Gastroesophageal sphincter (tissue), 4 donors: Measurements from ENCODE around the gene FAM219A. TPM values are rescaled to one million over a fixed set of nuclear protein-coding genes. Genes with fewer than 3 reads are reported as not detected.

Experiments
- ATAC-seq: fragments of 150-250 bp; one replicate; pipeline ENCODE4 v1.9.1; 2016; ENCODE audit warnings: mild to moderate bottlenecking, moderate library complexity
- H3K27ac ChIP-seq, 4 donors: fragments of 200-600 bp; sonication (generic) in 3 of 4; 1 replicate in 3 of 4; 2 replicates in 1 of 4; pipeline ENCODE4 v1.5.1; 2016 to 2019
- H3K27me3 ChIP-seq: fragments of 200-600 bp; sonication (generic); one replicate; pipeline ENCODE4 v1.5.1; 2019
- H3K36me3 ChIP-seq, 2 donors: fragments of 200-600 bp; sonication (generic); one replicate each; pipeline ENCODE4 v1.5.1; 2019; ENCODE audit warnings: control low read depth in 1 of 2
- H3K4me1 ChIP-seq, 3 donors: fragments of 200-600 bp; sonication (generic); 1 replicate in 2 of 3; 2 replicates in 1 of 3; pipeline ENCODE4 v1.5.1; 2016 to 2019; ENCODE audit warnings: control low read depth in 2 of 3
- H3K4me3 ChIP-seq, 2 donors: fragments of 200-600 bp; sonication (generic); one replicate each; pipeline ENCODE4 v1.5.1; 2019; ENCODE audit warnings: mild to moderate bottlenecking in 1 of 2, moderate library complexity in 1 of 2
- H3K9me3 ChIP-seq, 3 donors: fragments of 200-600 bp; sonication (generic); one replicate each; pipeline ENCODE4 v1.5.1; 2017 to 2019; ENCODE audit warnings: control low read depth in 2 of 3
- CTCF ChIP-seq, 4 experiments: fragments of 200-600 bp in 2 of 4; fragments of 450-650 bp in 2 of 4; sonication (generic) in 1 of 4; IDR thresholded peaks; one replicate each; pipeline ENCODE4 v1.5.1; 2017 to 2019; ENCODE audit warnings: antibody characterized with exemption in 4 of 4, mild to moderate bottlenecking in 2 of 4, moderate library complexity in 2 of 4
- EP300 ChIP-seq: sonication (generic); formaldehyde crosslinking; IDR thresholded peaks from one replicate; pipeline ENCODE4 v1.6.1; 2017; ENCODE audit warnings: antibody characterized with exemption, mild to moderate bottlenecking
- POLR2A ChIP-seq, 2 donors: fragments of 450-650 bp; IDR thresholded peaks; one replicate each; pipeline ENCODE4 v1.6.1; 2017; ENCODE audit warnings: antibody characterized with exemption in 2 of 2, mild to moderate bottlenecking in 2 of 2, moderate library complexity in 1 of 2
- POLR2AphosphoS5 ChIP-seq: sonication (generic); formaldehyde crosslinking; IDR thresholded peaks from one replicate; pipeline ENCODE4 v1.6.1; 2017; ENCODE audit warnings: antibody characterized with exemption
- WGBS, 2 donors: methylation state at CpG; one replicate each; pipeline ENCODE4 v1.1.5; 2018; ENCODE audit warnings: low coverage in 1 of 2; 5-methylcytosine and 5-hydroxymethylcytosine counted together
- total RNA-seq, 4 donors: library from RNA; depleted of rRNA; stranded (reverse); fragments of >200 nt; gene quantifications; one replicate each; pipeline ENCODE4 v1.1.0, GENCODE V29; 2016

Gene FAM219A
- total RNA-seq, 4 donors from 2014 or later: 11.2 to 18.4 (median 13.4) TPM

- peaks cover 0 to 69% (median 27%) of the 10 kb centered on the region in 3 donors for H3K4me1 ChIP-seq
Measured at GRCh38 chr9:34376596-34377403, 81.6 kb downstream of the FAM219A start, which contains the start of gene MYORG. TSS of gene MYORG (minus strand) at chr9:34376898. CDS start at chr9:34372943, 3,955 bp downstream.

GRCh38 chr9:34375901-34376595, 82.3 kb downstream of the FAM219A start:
- Histone ChIP-seq H3K9me3 (no peaks in the 10 kb centered on the region), H3K27ac (peak overlapping the region; percentile 40 to 88 (median 81)), H3K27me3 (no peaks in the 10 kb centered on the region), H3K4me3 (peak overlapping the region; percentile 53 to 86), H3K36me3 (peaks cover 0 to 18% of the 10 kb centered on the region in 2 donors), H3K4me1 (peaks cover 0 to 67% (median 22%) of the 10 kb centered on the region in 3 donors)
- no peak for TF ChIP-seq POLR2A (IDR thresholded peaks at IDR 0.05)
- peak in 3 of 4 experiments; percentile 34 to 42 (median 39) for TF ChIP-seq CTCF (IDR thresholded peaks at IDR 0.05)
- TF ChIP-seq EP300: no peak
- TF ChIP-seq POLR2AphosphoS5: no peak
- ATAC-seq: peak; percentile 13
- WGBS, 2 donors: 26% methylated on average over 4 of the region's 22 CpGs; no CpG with 5 or more reads in 1 of the 2 donors

More at GRCh38 chr9:34376596-34377403, 81.6 kb downstream of the FAM219A start, which contains the start of gene MYORG:
- H3K36me3 ChIP-seq: peaks cover 0 to 10% of the 10 kb centered on the region in 2 donors
- TF ChIP-seq CTCF (IDR thresholded peaks at IDR 0.05) (peak in 1 of 4 experiments; percentile 15), POLR2A (IDR thresholded peaks at IDR 0.05) (peak; percentile 34 to 66), POLR2AphosphoS5 (peak; percentile 71), EP300 (no peak)
- 0 to 4% methylated on average over 4 to 6 of the region's 54 CpGs for WGBS, 2 donors
- no peaks in the 10 kb centered on the region for H3K27me3 ChIP-seq
- peak; percentile 89 for ATAC-seq
- H3K27ac ChIP-seq: peak within 1 kb of the TSS; percentile 40 to 88 (median 81)
- peak within 1 kb of the TSS; percentile 53 to 86 for H3K4me3 ChIP-seq
- H3K9me3 ChIP-seq: no peaks in the 10 kb centered on the region

- H3K9me3 ChIP-seq: no peaks in the 10 kb centered on the region
- H3K27me3 ChIP-seq: no peaks in the 10 kb centered on the region
- peak overlapping the region in 2 of 4 donors; percentile 86 to 88 for H3K27ac ChIP-seq
- TF ChIP-seq POLR2AphosphoS5 (no peak), EP300 (no peak), CTCF (IDR thresholded peaks at IDR 0.05) (no peak), POLR2A (IDR thresholded peaks at IDR 0.05) (no peak)
- H3K4me1 ChIP-seq: peaks cover 0 to 67% (median 15%) of the 10 kb centered on the region in 3 donors
- WGBS, 2 donors: 62 to 69% methylated on average over 4 of the region's 5 CpGs
- peaks cover 0 to 28% of the 10 kb centered on the region in 2 donors for H3K36me3 ChIP-seq
- no peak for ATAC-seq
- peak overlapping the region in 1 of 2 donors; percentile 86 for H3K4me3 ChIP-seq
Measured at GRCh38 chr9:34374905-34375552, 83.3 kb downstream of the FAM219A start.

- no peak for ATAC-seq
- peaks cover 0 to 65% (median 8%) of the 10 kb centered on the region in 3 donors for H3K4me1 ChIP-seq
- TF ChIP-seq POLR2A (IDR thresholded peaks at IDR 0.05) (no peak), EP300 (no peak), CTCF (IDR thresholded peaks at IDR 0.05) (no peak), POLR2AphosphoS5 (no peak)
- H3K27ac ChIP-seq: no peak overlapping the region
- WGBS, 2 donors: 91 to 100% methylated on average over 1 to 2 of the region's 3 CpGs
- H3K27me3 ChIP-seq: no peaks in the 10 kb centered on the region
- H3K36me3 ChIP-seq: peaks cover 0 to 33% of the 10 kb centered on the region in 2 donors
- H3K4me3 ChIP-seq: no peak overlapping the region
- no peaks in the 10 kb centered on the region for H3K9me3 ChIP-seq
Measured at GRCh38 chr9:34374339-34374738, 84.0 kb downstream of the FAM219A start.
